ENCODE results near the gene MSTO1. TPM values are rescaled to one million over a fixed set of nuclear protein-coding genes. Genes with fewer than 3 reads are reported as not detected.
"Not testable (repeated sequence)": the region's sequence is repeated elsewhere in the genome, so short reads cannot be mapped to it uniquely, and the experiment has no call there.

The MSTO1 gene
- polyA plus RNA-seq, 3 donors, result 3.8 to 17.4 (median 4.8) TPM

- H3K4me1 Mint-ChIP-seq, result peaks cover 8% of the 10 kb centered on the region
- H3K27me3 Mint-ChIP-seq (ENCODE audit: low read depth in 3 of 3), result peaks cover 0 to 3% (median 1%) of the 10 kb centered on the region in 3 donors
- Histone ChIP-seq H2AFZ (ENCODE audit: insufficient read depth, low read depth, low read length, poor library complexity, severe bottlenecking) (no peak overlapping the region), H3K36me3 (replicated peaks in 1 of 2; ENCODE audit: control insufficient read depth in 1 of 2, insufficient read depth in 2 of 2, low read length in 2 of 2) (peaks cover under 1 to 6% of the 10 kb centered on the region in 2 donors), H4K20me1 (ENCODE audit: insufficient read depth, low read length) (no peaks in the 10 kb centered on the region), H3K9me3 (replicated peaks in 1 of 2; ENCODE audit: control insufficient read depth in 1 of 2, insufficient read depth in 1 of 2, low read length in 2 of 2) (no peaks in the 10 kb centered on the region), H3K4me2 (replicated peaks; ENCODE audit: extremely low read depth, low read length, poor library complexity, severe bottlenecking) (no peak overlapping the region), H3K27me3 (ENCODE audit: control insufficient read depth in 2 of 2, insufficient read depth in 2 of 2, low read length in 2 of 2) (no peaks in the 10 kb centered on the region), H3K27ac (ENCODE audit: low read depth in 1 of 2, low read length in 2 of 2) (no peak overlapping the region), H3K4me1 (ENCODE audit: control insufficient read depth in 1 of 2, insufficient read depth in 2 of 2, low read length in 2 of 2) (peaks cover 4 to 6% of the 10 kb centered on the region in 2 donors), H3K4me3 (replicated peaks in 1 of 3; ENCODE audit: low read depth in 2 of 3, low read length in 3 of 3) (no peak overlapping the region), H3K9ac (ENCODE audit: insufficient read depth, low read length, poor library complexity, severe bottlenecking) (no peak overlapping the region), H3K79me2 (ENCODE audit: insufficient read depth, low read length) (no peaks in the 10 kb centered on the region)
- no peak overlapping the region for H3K27ac Mint-ChIP-seq
- TF ChIP-seq CTCF (IDR thresholded peaks at IDR 0.05), result no peak
- intact Hi-C loops (cut with micrococcal nuclease), result no loop called here
- H3K9me3 Mint-ChIP-seq, result no peaks in the 10 kb centered on the region
- no peak for DNase-seq
- WGBS (ENCODE audit: insufficient coverage), result no CpG with 5 or more reads among the region's 7 CpGs
- H3K4me3 Mint-ChIP-seq, result no peak overlapping the region
- H3K36me3 Mint-ChIP-seq, result peaks cover 6 to 7% of the 10 kb centered on the region in 2 donors
These were observed 2.3 kb upstream of the MSTO1 start for GRCh38 chr1:155607708-155608107.

GRCh38 chr1:155608888-155609225, 1.2 kb upstream of the MSTO1 start:
- Mint-ChIP-seq H3K4me1 (peaks cover 8% of the 10 kb centered on the region), H3K27me3 (ENCODE audit: low read depth in 3 of 3) (peaks cover 0 to 3% (median 1%) of the 10 kb centered on the region in 3 donors), H3K9me3 (no peaks in the 10 kb centered on the region), H3K4me3 (peak overlapping the region in 1 of 2 donors; percentile 4), H3K27ac (no peak overlapping the region), H3K36me3 (peaks cover 12 to 14% of the 10 kb centered on the region in 2 donors)
- Histone ChIP-seq H3K79me2 (ENCODE audit: insufficient read depth, low read length) (no peaks in the 10 kb centered on the region), H3K4me3 (replicated peaks in 1 of 3; ENCODE audit: low read depth in 2 of 3, low read length in 3 of 3) (no peak overlapping the region), H4K20me1 (ENCODE audit: insufficient read depth, low read length) (no peaks in the 10 kb centered on the region), H3K4me2 (replicated peaks; ENCODE audit: extremely low read depth, low read length, poor library complexity, severe bottlenecking) (no peak overlapping the region), H2AFZ (ENCODE audit: insufficient read depth, low read depth, low read length, poor library complexity, severe bottlenecking) (no peak overlapping the region), H3K9me3 (replicated peaks in 1 of 2; ENCODE audit: control insufficient read depth in 1 of 2, insufficient read depth in 1 of 2, low read length in 2 of 2) (no peaks in the 10 kb centered on the region), H3K9ac (ENCODE audit: insufficient read depth, low read length, poor library complexity, severe bottlenecking) (no peak overlapping the region), H3K36me3 (replicated peaks in 1 of 2; ENCODE audit: control insufficient read depth in 1 of 2, insufficient read depth in 2 of 2, low read length in 2 of 2) (peaks cover 6 to 14% of the 10 kb centered on the region in 2 donors), H3K4me1 (ENCODE audit: control insufficient read depth in 1 of 2, insufficient read depth in 2 of 2, low read length in 2 of 2) (peaks cover 4 to 6% of the 10 kb centered on the region in 2 donors), H3K27ac (ENCODE audit: low read depth in 1 of 2, low read length in 2 of 2) (no peak overlapping the region), H3K27me3 (ENCODE audit: control insufficient read depth in 2 of 2, insufficient read depth in 2 of 2, low read length in 2 of 2) (no peaks in the 10 kb centered on the region)
- WGBS (ENCODE audit: insufficient coverage), result no CpG with 5 or more reads among the region's 9 CpGs
- DNase-seq, result no peak
- intact Hi-C loops (cut with micrococcal nuclease), result no loop called here
- no peak for TF ChIP-seq CTCF (IDR thresholded peaks at IDR 0.05)

- peak overlapping the region; percentile 29 to 84 (median 82) for H3K4me3 ChIP-seq (replicated peaks in 1 of 3; ENCODE audit: low read depth in 2 of 3, low read length in 3 of 3)
- intact Hi-C loops (cut with micrococcal nuclease); H3K4me1 Mint-ChIP-seq; H3K27me3 ChIP-seq (ENCODE audit: control insufficient read depth in 2 of 2, insufficient read depth in 2 of 2, low read length in 2 of 2); DNase-seq; H4K20me1 ChIP-seq (ENCODE audit: insufficient read depth, low read length); H3K27ac ChIP-seq (ENCODE audit: low read depth in 1 of 2, low read length in 2 of 2); H3K4me1 ChIP-seq (ENCODE audit: control insufficient read depth in 1 of 2, insufficient read depth in 2 of 2, low read length in 2 of 2); H3K27ac Mint-ChIP-seq; H2AFZ ChIP-seq (ENCODE audit: insufficient read depth, low read depth, low read length, poor library complexity, severe bottlenecking); H3K9me3 ChIP-seq (replicated peaks in 1 of 2; ENCODE audit: control insufficient read depth in 1 of 2, insufficient read depth in 1 of 2, low read length in 2 of 2); H3K27me3 Mint-ChIP-seq (ENCODE audit: low read depth in 3 of 3); H3K9me3 Mint-ChIP-seq; H3K79me2 ChIP-seq (ENCODE audit: insufficient read depth, low read length); H3K9ac ChIP-seq (ENCODE audit: insufficient read depth, low read length, poor library complexity, severe bottlenecking): not testable (repeated sequence)
- Mint-ChIP-seq H3K4me3 (peak overlapping the region in 1 of 2 donors; percentile 88), H3K36me3 (peaks cover 16 to 20% of the 10 kb centered on the region in 2 donors)
- peak overlapping the region; percentile 73 for H3K4me2 ChIP-seq (replicated peaks; ENCODE audit: extremely low read depth, low read length, poor library complexity, severe bottlenecking)
- no CpG with 5 or more reads among the region's 33 CpGs for WGBS (ENCODE audit: insufficient coverage)
- peaks cover 6 to 20% of the 10 kb centered on the region in 2 donors for H3K36me3 ChIP-seq (replicated peaks in 1 of 2; ENCODE audit: control insufficient read depth in 1 of 2, insufficient read depth in 2 of 2, low read length in 2 of 2)
These were observed 234 bp downstream of the MSTO1 start for GRCh38 chr1:155610257-155610647.

Data from CD14-positive monocyte (primary cell).